A549 (cell line): ENCODE data around the gene DCP1A. TPM values are rescaled to one million over a fixed set of nuclear protein-coding genes. Genes with fewer than 3 reads are reported as not detected.
"Not testable (repeated sequence)": the region's sequence is repeated elsewhere in the genome, so short reads cannot be mapped to it uniquely, and the experiment has no call there.

Experiments used
- ATAC-seq, 2 experiments: fragments of 200-7000 bp in 1 of 2; fragments of >200 bp in 1 of 2; cut with Nextera tagmentation in 1 of 2; cut with Tn5 transposase in 1 of 2; 3 replicates each; pipeline versions ENCODE4 v1.8.0 to v1.9.1; 2018 to 2020; ENCODE audit warnings: mild to moderate bottlenecking in 1 of 2, moderate library complexity in 1 of 2
- CTCF ChIA-PET: fragments of 300-600 bp; sonication (Branson Sonifier 250); formaldehyde crosslinking; extraction: SDS; loops from one replicate; lab custom pipeline; 2021; ENCODE audit warnings: antibody characterized with exemption, inconsistent platforms; lab: Yijun Ruan, JAX
- POLR2A ChIA-PET: fragments of 350-600 bp; formaldehyde crosslinking; extraction: SDS; loops from one replicate; lab custom pipeline; 2021; ENCODE audit warnings: antibody characterized with exemption, inconsistent platforms; lab: Yijun Ruan, JAX
- DNase-seq, 2 experiments: peaks; one replicate each; pipeline versions ENCODE4 v3.0.0 to v3.0.0-alpha.2; 2011 to 2016; ENCODE audit warnings: low read depth in 1 of 2, low spot score in 1 of 2
- FAIRE-seq: peaks from 2 replicates; lab custom pipeline; 2011; peaks lifted over from hg19 to GRCh38; lab: Jason Lieb, UNC
- H3K27ac ChIP-seq, 2 experiments: fragments of >200 bp; sonication (Bioruptor Twin); formaldehyde crosslinking; 3 replicates each; pipeline ENCODE4 v1.5.1; 2016 to 2017
- H3K4me1 ChIP-seq: fragments of >200 bp; sonication (Bioruptor Twin); formaldehyde crosslinking; 3 replicates; pipeline ENCODE4 v1.6.1; 2016
- H3K4me2 ChIP-seq: fragments of >200 bp; sonication (Bioruptor Twin); formaldehyde crosslinking; 3 replicates; pipeline ENCODE4 v1.6.1; 2016
- H3K4me3 ChIP-seq: fragments of >200 bp; sonication (Bioruptor Twin); formaldehyde crosslinking; 3 replicates; pipeline ENCODE4 v1.5.1; 2016
- H3K9me3 ChIP-seq: fragments of >200 bp; sonication (Bioruptor Twin); formaldehyde crosslinking; 3 replicates; pipeline ENCODE4 v1.6.1; 2016
- CEBPB ChIP-seq, 2 experiments: fragments of >200 bp in 1 of 2; sonication (Bioruptor Twin) in 1 of 2; formaldehyde crosslinking in 1 of 2; IDR thresholded peaks; 2 replicates each; pipeline ENCODE4 v1.6.1; 2012 to 2016
- HDAC2 ChIP-seq: fragments of 200-600 bp; sonication (generic); IDR thresholded peaks from 2 replicates; pipeline ENCODE4 v1.6.1; 2016
- HOXB5 ChIP-seq: fragments of 250-450 bp; sonication (Bioruptor Pico); IDR thresholded peaks from 2 replicates; pipeline ENCODE4 v1.5.0; 2020; ENCODE audit warnings: mild to moderate bottlenecking, moderate library complexity
- JUN ChIP-seq, 2 experiments: fragments of >200 bp; sonication (Bioruptor Twin); formaldehyde crosslinking; IDR thresholded peaks; 2 replicates in 1 of 2; 3 replicates in 1 of 2; pipeline ENCODE4 v1.6.1; 2016 to 2017
- KDM1A ChIP-seq: fragments of 200-600 bp; sonication (generic); IDR thresholded peaks from 2 replicates; pipeline ENCODE4 v1.6.1; 2016; ENCODE audit warnings: low read depth, mild to moderate bottlenecking
- KDM5A ChIP-seq: fragments of 200-600 bp; sonication (generic); IDR thresholded peaks from 2 replicates; pipeline ENCODE4 v1.6.1; 2016; ENCODE audit warnings: antibody characterized with exemption, mild to moderate bottlenecking
- NFE2L2 ChIP-seq: fragments of 150-350 bp; conservative IDR thresholded peaks from 2 replicates; pipeline ENCODE4 v1.6.1; 2014; ENCODE audit warnings: low read length
- NR3C1 ChIP-seq: fragments of >200 bp; sonication (Bioruptor Twin); formaldehyde crosslinking; IDR thresholded peaks from 3 replicates; pipeline ENCODE4 v1.6.1; 2017
- POLR2A ChIP-seq: IDR thresholded peaks from 2 replicates; pipeline ENCODE4 v1.6.1; 2012; ENCODE audit warnings: mild to moderate bottlenecking, low read length
- RAD21 ChIP-seq, 2 experiments: fragments of >200 bp in 1 of 2; sonication (Bioruptor Twin) in 1 of 2; formaldehyde crosslinking in 1 of 2; IDR thresholded peaks in 1 of 2; conservative IDR thresholded peaks in 1 of 2; 2 replicates in 1 of 2; 3 replicates in 1 of 2; pipeline ENCODE4 v1.6.1; 2012 to 2018; ENCODE audit warnings: inconsistent platforms in 1 of 2
- RARB ChIP-seq: fragments of 250-450 bp; sonication (Bioruptor Pico); IDR thresholded peaks from 2 replicates; pipeline ENCODE4 v1.8.0; 2021; ENCODE audit warnings: mild to moderate bottlenecking, moderate library complexity
- RFX5 ChIP-seq: fragments of 450-650 bp; IDR thresholded peaks from 2 replicates; pipeline ENCODE4 v1.7.1; 2014; ENCODE audit warnings: antibody characterized with exemption, mild to moderate bottlenecking, moderate library complexity
- RNF2 ChIP-seq: fragments of 200-600 bp; sonication (generic); IDR thresholded peaks from 2 replicates; pipeline ENCODE4 v1.6.1; 2016; ENCODE audit warnings: low read depth, mild to moderate bottlenecking, antibody characterized with exemption, moderate library complexity, borderline replicate concordance
- SMC3 ChIP-seq: fragments of >200 bp; sonication (Bioruptor Twin); formaldehyde crosslinking; IDR thresholded peaks from 3 replicates; pipeline ENCODE4 v1.6.1; 2018; ENCODE audit warnings: inconsistent platforms
- SREBF2 ChIP-seq: fragments of 450-650 bp; IDR thresholded peaks from 2 replicates; pipeline ENCODE4 v1.6.1; 2014; ENCODE audit warnings: mild to moderate bottlenecking, moderate library complexity
- TP53 ChIP-seq: fragments of 250-450 bp; sonication (Bioruptor Pico); IDR thresholded peaks from 2 replicates; pipeline ENCODE4 v1.5.0; 2021; ENCODE audit warnings: mild to moderate bottlenecking, moderate library complexity
- ZC3H11A ChIP-seq: fragments of 450-650 bp; IDR thresholded peaks from 2 replicates; pipeline ENCODE4 v1.6.1; 2014; ENCODE audit warnings: antibody characterized with exemption, mild to moderate bottlenecking
- ZFP36 ChIP-seq: fragments of 450-650 bp; IDR thresholded peaks from 2 replicates; pipeline ENCODE4 v1.6.1; 2014; ENCODE audit warnings: borderline replicate concordance; ENCODE audit not compliant: partially characterized antibody
- WGBS: methylation state at CpG from one replicate; pipeline ENCODE4 v1.1.6; 2017; ENCODE audit errors: missing lambda C conversion rate; 5-methylcytosine and 5-hydroxymethylcytosine counted together
- polyA plus RNA-seq, 4 experiments: library from polyadenylated mRNA; depleted of rRNA in 3 of 4; stranded (reverse); fragments of >200 nt; fragmentation: RNase III in 1 of 4; extraction: RNeasy Plus Mini Kit Qiagen cat#74134 plus additional on column Dnase treatment in 1 of 4; gene quantifications; 2 replicates in 3 of 4; 3 replicates in 1 of 4; pipeline ENCODE4 v1.2.3, GENCODE V29; 2011 to 2017
- TF ChIP-seq, protein P1 (sequence below): IDR thresholded peaks from 2 replicates; pipeline ENCODE4 v1.6.1; 2012
- TF ChIP-seq, protein P2 (sequence below): fragments of >200 bp; sonication (Bioruptor Twin); formaldehyde crosslinking; IDR thresholded peaks from 3 replicates; pipeline ENCODE4 v1.5.1; 2016
- TF ChIP-seq, protein P3 (sequence below): fragments of >200 bp; sonication (Bioruptor Twin); formaldehyde crosslinking; IDR thresholded peaks from 3 replicates; pipeline ENCODE4 v1.6.1; 2016
- TF ChIP-seq, protein P4 (sequence below): fragments of 250-450 bp; sonication (Bioruptor Pico); IDR thresholded peaks from 2 replicates; pipeline ENCODE4 v1.5.0; 2021; ENCODE audit warnings: mild to moderate bottlenecking, moderate library complexity, borderline replicate concordance

DCP1A gene
- polyA plus RNA-seq, 2 of the 4 experiments (the other 2 are of a cell fraction) = 7.3 to 27.4 TPM

DNA sequence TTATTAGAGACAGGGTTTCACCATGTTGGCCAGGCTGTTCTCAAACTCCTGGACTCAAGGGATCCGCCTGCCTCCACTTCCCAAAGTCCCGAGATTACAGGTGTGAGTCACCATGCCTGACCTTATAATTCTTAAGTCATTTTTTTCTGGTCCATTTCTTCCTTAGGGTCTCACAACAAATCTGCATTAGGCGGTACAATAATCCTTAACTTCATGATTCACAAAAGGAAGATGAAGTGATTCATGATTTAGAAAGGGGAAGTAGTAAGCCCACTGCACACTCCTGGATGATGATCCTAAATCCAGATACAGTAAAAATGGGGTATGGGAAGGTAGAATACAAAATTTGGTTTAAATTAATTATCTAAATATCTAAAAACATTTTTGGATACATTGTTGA is 46.5 kb downstream of the DCP1A start:
- H3K27ac ChIP-seq = no peak overlapping the region
- TF ChIP-seq HOXB5 (CRISPR knock-in tag) (no peak), RFX5 (no peak), NFE2L2 (no peak), KDM5A (no peak)
- TF ChIP-seq, protein P1, sequence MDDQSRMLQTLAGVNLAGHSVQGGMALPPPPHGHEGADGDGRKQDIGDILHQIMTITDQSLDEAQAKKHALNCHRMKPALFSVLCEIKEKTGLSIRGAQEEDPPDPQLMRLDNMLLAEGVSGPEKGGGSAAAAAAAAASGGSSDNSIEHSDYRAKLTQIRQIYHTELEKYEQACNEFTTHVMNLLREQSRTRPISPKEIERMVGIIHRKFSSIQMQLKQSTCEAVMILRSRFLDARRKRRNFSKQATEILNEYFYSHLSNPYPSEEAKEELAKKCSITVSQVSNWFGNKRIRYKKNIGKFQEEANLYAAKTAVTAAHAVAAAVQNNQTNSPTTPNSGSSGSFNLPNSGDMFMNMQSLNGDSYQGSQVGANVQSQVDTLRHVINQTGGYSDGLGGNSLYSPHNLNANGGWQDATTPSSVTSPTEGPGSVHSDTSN = no peak
- POLR2A ChIA-PET = no interaction called here
- DNase-seq = no peak
- no peaks in the 10 kb centered on the region for H3K9me3 ChIP-seq
- no peak overlapping the region for H3K4me2 ChIP-seq
- 95% methylated on average over 3 of the region's 3 CpGs for WGBS
- no peak for ATAC-seq
- CTCF ChIA-PET = interaction anchor here (1.3 to 1.9 kb wide), 3 partner anchors 11 to 20 kb away, joined by 5 to 6 read pairs (median 5); no protein-coding TSS in a partner anchor
- peaks cover 8% of the 10 kb centered on the region; the same call in 2 of the 3 replicates for H3K4me1 ChIP-seq
- FAIRE-seq = no peak
- no peak overlapping the region for H3K4me3 ChIP-seq

DNA sequence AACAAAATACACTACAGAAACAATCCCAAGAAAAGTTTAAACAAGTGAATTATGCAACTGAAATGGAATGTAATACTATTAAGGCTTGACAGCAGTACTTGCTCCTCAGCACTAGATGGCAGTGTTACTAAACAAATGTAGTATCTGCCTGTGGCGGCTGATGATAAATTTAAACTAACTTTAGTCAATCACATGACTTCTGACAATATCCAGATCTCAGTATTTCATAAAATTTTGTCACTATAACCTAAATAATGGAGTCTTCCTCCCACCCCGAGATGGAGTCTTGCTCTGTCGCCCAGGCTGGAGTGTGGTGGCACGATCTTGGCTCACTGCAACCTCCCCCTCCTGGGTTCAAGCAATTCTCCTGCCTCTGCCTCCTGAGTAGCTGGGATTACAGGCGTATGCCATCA is 47.7 kb downstream of the DCP1A start:
- H3K9me3 ChIP-seq, POLR2A ChIA-PET: not testable (repeated sequence)
- TF ChIP-seq CEBPB (IDR thresholded peaks at IDR 0.05) (peak; percentile 53 to 65; a peak in 3 of 4 replicates), RAD21 (conservative IDR thresholded peaks at IDR 0.05 in 1 of 2, IDR thresholded peaks at IDR 0.05 in 1 of 2) (peak; percentile 79 to 83), SMC3 (peak; percentile 68)
- TF ChIP-seq, protein P2, sequence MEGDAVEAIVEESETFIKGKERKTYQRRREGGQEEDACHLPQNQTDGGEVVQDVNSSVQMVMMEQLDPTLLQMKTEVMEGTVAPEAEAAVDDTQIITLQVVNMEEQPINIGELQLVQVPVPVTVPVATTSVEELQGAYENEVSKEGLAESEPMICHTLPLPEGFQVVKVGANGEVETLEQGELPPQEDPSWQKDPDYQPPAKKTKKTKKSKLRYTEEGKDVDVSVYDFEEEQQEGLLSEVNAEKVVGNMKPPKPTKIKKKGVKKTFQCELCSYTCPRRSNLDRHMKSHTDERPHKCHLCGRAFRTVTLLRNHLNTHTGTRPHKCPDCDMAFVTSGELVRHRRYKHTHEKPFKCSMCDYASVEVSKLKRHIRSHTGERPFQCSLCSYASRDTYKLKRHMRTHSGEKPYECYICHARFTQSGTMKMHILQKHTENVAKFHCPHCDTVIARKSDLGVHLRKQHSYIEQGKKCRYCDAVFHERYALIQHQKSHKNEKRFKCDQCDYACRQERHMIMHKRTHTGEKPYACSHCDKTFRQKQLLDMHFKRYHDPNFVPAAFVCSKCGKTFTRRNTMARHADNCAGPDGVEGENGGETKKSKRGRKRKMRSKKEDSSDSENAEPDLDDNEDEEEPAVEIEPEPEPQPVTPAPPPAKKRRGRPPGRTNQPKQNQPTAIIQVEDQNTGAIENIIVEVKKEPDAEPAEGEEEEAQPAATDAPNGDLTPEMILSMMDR = peak; percentile 75
- TF ChIP-seq, all 56 proteins: peak for 4; not testable (repeated sequence) for 52
- 59% methylated on average over 5 of the region's 5 CpGs for WGBS
- CTCF ChIA-PET = interaction anchor here (0.7 to 1.9 kb wide), 14 partner anchors 8 to 686 kb away, joined by 3 to 11 read pairs (median 5); no protein-coding TSS in a partner anchor
- not testable (repeated sequence) for FAIRE-seq, H3K4me1 ChIP-seq, H3K4me3 ChIP-seq, H3K4me2 ChIP-seq
- peak overlapping the region; percentile 29 to 74; a peak in 3 of 6 replicates for H3K27ac ChIP-seq
- DNase-seq (peak; percentile 28 to 54), ATAC-seq (peak; percentile 81 to 87; a peak in 5 of 6 replicates)

DNA sequence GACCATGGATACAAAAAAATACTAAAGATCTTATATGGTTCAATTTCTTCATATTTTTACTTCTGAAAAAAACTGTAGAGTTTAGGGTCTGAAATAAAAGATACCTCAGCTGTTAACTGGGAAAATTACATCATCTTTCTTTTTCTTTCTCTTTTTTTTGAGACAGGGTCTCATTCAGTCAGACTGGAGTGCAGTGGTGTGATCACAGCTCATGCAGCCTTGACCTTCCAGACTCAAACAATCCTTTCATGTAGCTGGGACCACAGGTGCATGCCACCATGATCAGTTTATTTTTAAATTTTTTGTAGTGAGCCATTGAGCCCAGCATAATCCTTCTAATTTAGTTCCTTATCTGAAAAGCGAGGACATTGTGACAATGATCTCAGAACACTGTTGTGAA is 51.9 kb downstream of the DCP1A start:
- Histone ChIP-seq H3K27ac (no peak overlapping the region), H3K9me3 (no peaks in the 10 kb centered on the region), H3K4me1 (peaks cover 8% of the 10 kb centered on the region; the same call in 2 of the 3 replicates), H3K4me3 (no peak overlapping the region), H3K4me2 (no peak overlapping the region)
- TF ChIP-seq NFE2L2 (no peak), RARB (CRISPR knock-in tag) (no peak), SREBF2 (no peak), NR3C1 (no peak), JUN (IDR thresholded peaks at IDR 0.05) (no peak), RNF2 (no peak), TP53 (CRISPR knock-in tag) (no peak), ZFP36 (no peak), HDAC2 (no peak), POLR2A (no peak), RAD21 (conservative IDR thresholded peaks at IDR 0.05 in 1 of 2, IDR thresholded peaks at IDR 0.05 in 1 of 2) (no peak), ZC3H11A (no peak), KDM1A (no peak), HOXB5 (CRISPR knock-in tag) (no peak), RFX5 (no peak)
- TF ChIP-seq, protein P3, sequence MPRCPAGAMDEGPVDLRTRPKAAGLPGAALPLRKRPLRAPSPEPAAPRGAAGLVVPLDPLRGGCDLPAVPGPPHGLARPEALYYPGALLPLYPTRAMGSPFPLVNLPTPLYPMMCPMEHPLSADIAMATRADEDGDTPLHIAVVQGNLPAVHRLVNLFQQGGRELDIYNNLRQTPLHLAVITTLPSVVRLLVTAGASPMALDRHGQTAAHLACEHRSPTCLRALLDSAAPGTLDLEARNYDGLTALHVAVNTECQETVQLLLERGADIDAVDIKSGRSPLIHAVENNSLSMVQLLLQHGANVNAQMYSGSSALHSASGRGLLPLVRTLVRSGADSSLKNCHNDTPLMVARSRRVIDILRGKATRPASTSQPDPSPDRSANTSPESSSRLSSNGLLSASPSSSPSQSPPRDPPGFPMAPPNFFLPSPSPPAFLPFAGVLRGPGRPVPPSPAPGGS = no peak
- TF ChIP-seq, protein P1 = no peak
- TF ChIP-seq, protein P2 = no peak
- TF ChIP-seq, protein P4, sequence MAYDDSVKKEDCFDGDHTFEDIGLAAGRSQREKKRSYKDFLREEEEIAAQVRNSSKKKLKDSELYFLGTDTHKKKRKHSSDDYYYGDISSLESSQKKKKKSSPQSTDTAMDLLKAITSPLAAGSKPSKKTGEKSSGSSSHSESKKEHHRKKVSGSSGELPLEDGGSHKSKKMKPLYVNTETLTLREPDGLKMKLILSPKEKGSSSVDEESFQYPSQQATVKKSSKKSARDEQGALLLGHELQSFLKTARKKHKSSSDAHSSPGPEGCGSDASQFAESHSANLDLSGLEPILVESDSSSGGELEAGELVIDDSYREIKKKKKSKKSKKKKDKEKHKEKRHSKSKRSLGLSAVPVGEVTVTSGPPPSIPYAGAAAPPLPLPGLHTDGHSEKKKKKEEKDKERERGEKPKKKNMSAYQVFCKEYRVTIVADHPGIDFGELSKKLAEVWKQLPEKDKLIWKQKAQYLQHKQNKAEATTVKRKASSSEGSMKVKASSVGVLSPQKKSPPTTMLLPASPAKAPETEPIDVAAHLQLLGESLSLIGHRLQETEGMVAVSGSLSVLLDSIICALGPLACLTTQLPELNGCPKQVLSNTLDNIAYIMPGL (CRISPR knock-in tag) = no peak
- WGBS = 95% methylated on average over 1 of the region's 1 CpG
- ChIA-PET POLR2A (no interaction called here), CTCF (interaction anchor here (0.6 to 1.1 kb wide), 4 partner anchors 11 to 105 kb away, joined by 3 read pairs; no protein-coding TSS in a partner anchor)
- FAIRE-seq (no peak), DNase-seq (no peak), ATAC-seq (no peak)
